K562 (cell line): ENCODE data around the gene C22orf39. TPM values are rescaled to one million over a fixed set of nuclear protein-coding genes. Genes with fewer than 3 reads are reported as not detected.
A peak's percentile ranks its signal among the peaks of the same experiment; 100 is the strongest.

Experiments used
- ADNP ChIP-seq: fragments of 200-800 bp; sonication (Bioruptor generic); IDR thresholded peaks from 2 replicates; pipeline ENCODE4 v1.6.1; 2016; ENCODE audit warnings: missing genetic modification characterization, missing compliant biosample characterization
- ARID3A ChIP-seq: IDR thresholded peaks from 2 replicates; pipeline ENCODE4 v1.6.1; 2012; ENCODE audit warnings: low read depth, low read length, improper control_type of control experiment, borderline replicate concordance
- CBFB ChIP-seq: sonication (generic); formaldehyde crosslinking; IDR thresholded peaks from 2 replicates; pipeline ENCODE4 v1.4.0; 2020; ENCODE audit warnings: mild to moderate bottlenecking, missing genetic modification reagents
- CCAR2 ChIP-seq: fragments of 200-400 bp; formaldehyde crosslinking; IDR thresholded peaks from 2 replicates; pipeline ENCODE4 v1.6.1; 2017; ENCODE audit warnings: mild to moderate bottlenecking, low read depth, low read length
- CHD4 ChIP-seq: fragments of 200-600 bp; sonication (generic); IDR thresholded peaks from 3 replicates; pipeline ENCODE4 v1.6.1; 2012; ENCODE audit warnings: low read depth, mild to moderate bottlenecking, mixed read lengths, low read length, inconsistent platforms; ENCODE audit not compliant: insufficient read depth, insufficient replicate concordance, poor library complexity, severe bottlenecking
- DIDO1 ChIP-seq: fragments of 450-650 bp; IDR thresholded peaks from 2 replicates; pipeline ENCODE4 v1.6.1; 2016; ENCODE audit warnings: low read depth, missing biosample characterization, missing genetic modification characterization
- ELK3 ChIP-seq: fragments of 450-650 bp; formaldehyde crosslinking; IDR thresholded peaks from 2 replicates; pipeline ENCODE4 v1.4.0; 2020; ENCODE audit warnings: mild to moderate bottlenecking
- ETV1 ChIP-seq: fragments of 450-650 bp; conservative IDR thresholded peaks from 2 replicates; pipeline ENCODE4 v1.6.1; 2016; ENCODE audit warnings: missing genetic modification characterization, control low read depth, low read depth, missing compliant biosample characterization
- MAZ ChIP-seq, 2 experiments: fragments of 450-650 bp in 1 of 2; sonication (generic) in 1 of 2; formaldehyde crosslinking; IDR thresholded peaks in 1 of 2; conservative IDR thresholded peaks in 1 of 2; 2 replicates each; pipeline versions ENCODE4 v1.4.0 to v1.5.0; 2020; ENCODE audit warnings: mild to moderate bottlenecking in 1 of 2, missing genetic modification reagents in 1 of 2
- MBD2 ChIP-seq: sonication (generic); IDR thresholded peaks from 2 replicates; pipeline ENCODE4 v1.6.1; 2016; ENCODE audit warnings: low read depth, borderline replicate concordance
- MCM7 ChIP-seq, 2 experiments: fragments of 450-650 bp; IDR thresholded peaks; 2 replicates each; pipeline ENCODE4 v1.6.1; 2016 to 2018
- MEF2A ChIP-seq: IDR thresholded peaks from 2 replicates; pipeline ENCODE4 v1.6.1; 2011; ENCODE audit warnings: low read depth, mild to moderate bottlenecking, low read length, moderate library complexity; ENCODE audit not compliant: control insufficient read depth
- NRF1 ChIP-seq, 2 experiments: fragments of 450-650 bp; IDR thresholded peaks in 1 of 2; conservative IDR thresholded peaks in 1 of 2; 2 replicates each; pipeline ENCODE4 v1.6.1; 2014; ENCODE audit warnings: mild to moderate bottlenecking in 2 of 2
- PHB ChIP-seq: fragments of 250-450 bp; sonication (Bioruptor Pico); IDR thresholded peaks from 2 replicates; pipeline ENCODE4 v1.5.0; 2021
- PHB2 ChIP-seq: fragments of 450-650 bp; IDR thresholded peaks from 2 replicates; pipeline ENCODE4 v1.6.1; 2017; ENCODE audit warnings: low read depth
- POLR2B ChIP-seq: fragments of 450-650 bp; IDR thresholded peaks from 2 replicates; pipeline ENCODE4 v1.6.1; 2018; ENCODE audit warnings: low read depth; ENCODE audit not compliant: partially characterized antibody
- PTBP1 ChIP-seq: fragments of 200-400 bp; formaldehyde crosslinking; IDR thresholded peaks from 2 replicates; pipeline ENCODE4 v1.6.1; 2017; ENCODE audit warnings: low read depth, low read length
- RBM17 ChIP-seq: fragments of 200-400 bp; formaldehyde crosslinking; IDR thresholded peaks from 2 replicates; pipeline ENCODE4 v1.6.1; 2017; ENCODE audit warnings: low read depth, mild to moderate bottlenecking, low read length, borderline replicate concordance
- RFX7 ChIP-seq: fragments of 250-450 bp; sonication (Bioruptor Pico); IDR thresholded peaks from 2 replicates; pipeline ENCODE4 v1.5.1; 2021; ENCODE audit warnings: mild to moderate bottlenecking
- SIN3A ChIP-seq, 2 experiments: fragments of 150-350 bp in 1 of 2; IDR thresholded peaks; 2 replicates each; pipeline ENCODE4 v1.6.1; 2011 to 2016; ENCODE audit warnings: borderline replicate concordance in 2 of 2, low read depth in 2 of 2, low read length in 2 of 2, mild to moderate bottlenecking in 2 of 2, moderate library complexity in 2 of 2; ENCODE audit not compliant: control insufficient read depth in 1 of 2
- TCF7L2 ChIP-seq: fragments of 150-350 bp; IDR thresholded peaks from 2 replicates; pipeline ENCODE4 v1.6.1; 2016; ENCODE audit warnings: low read depth, mild to moderate bottlenecking, low read length, moderate library complexity
- WHSC1 ChIP-seq: IDR thresholded peaks from one replicate; pipeline ENCODE4 v1.6.1; 2012; ENCODE audit warnings: low read length, control low read depth, inconsistent platforms
- ZNF212 ChIP-seq: fragments of 450-650 bp; formaldehyde crosslinking; IDR thresholded peaks from 2 replicates; pipeline ENCODE4 v1.4.0; 2020; ENCODE audit warnings: mild to moderate bottlenecking
- ZNF561 ChIP-seq: fragments of 450-650 bp; formaldehyde crosslinking; conservative IDR thresholded peaks from 2 replicates; pipeline ENCODE4 v1.4.0; 2020; ENCODE audit warnings: mild to moderate bottlenecking, moderate library complexity
- ZNF695 ChIP-seq: fragments of 450-650 bp; formaldehyde crosslinking; IDR thresholded peaks from 2 replicates; pipeline ENCODE4 v1.4.0; 2020; ENCODE audit warnings: mild to moderate bottlenecking, moderate library complexity
- polyA plus RNA-seq, 8 experiments: library from polyadenylated mRNA; depleted of rRNA in 4 of 8; stranded (reverse) in 5 of 8; unstranded in 3 of 8; fragments of >200 nt; fragmentation: Nextera tagmentation in 2 of 8; fragmentation: Illumina TruSeq in 1 of 8; extraction: Ambion mirVana in 2 of 8; extraction: Trizol in 1 of 8; gene quantifications; 2 replicates each; pipeline versions ENCODE4 v1.2.1 to v1.2.3, GENCODE V29; 2011 to 2014; ENCODE audit warnings: inconsistent platforms in 1 of 8, missing spikeins in 1 of 8
- total RNA-seq, 7 experiments: library from RNA; depleted of rRNA in 6 of 7; stranded (reverse); fragments of >200 nt in 6 of 7; fragmentation: Illumina TruSeq in 2 of 7; extraction: Trizol in 2 of 7; gene quantifications; 2 replicates each; pipeline versions ENCODE4 v1.2.1 to v1.2.3, GENCODE V29; 2011 to 2021; ENCODE audit warnings: low replicate concordance in 1 of 7
- TF ChIP-seq, protein P1 (sequence below): sonication (generic); IDR thresholded peaks from 2 replicates; pipeline ENCODE4 v1.6.1; 2016

The C22orf39 gene
- total and polyA plus RNA-seq, 9 of the 15 experiments (the other 6 are each of a cell fraction or from before 2014, with no cell fraction given), result 20.4 to 139 (median 66.8) TPM

DNA sequence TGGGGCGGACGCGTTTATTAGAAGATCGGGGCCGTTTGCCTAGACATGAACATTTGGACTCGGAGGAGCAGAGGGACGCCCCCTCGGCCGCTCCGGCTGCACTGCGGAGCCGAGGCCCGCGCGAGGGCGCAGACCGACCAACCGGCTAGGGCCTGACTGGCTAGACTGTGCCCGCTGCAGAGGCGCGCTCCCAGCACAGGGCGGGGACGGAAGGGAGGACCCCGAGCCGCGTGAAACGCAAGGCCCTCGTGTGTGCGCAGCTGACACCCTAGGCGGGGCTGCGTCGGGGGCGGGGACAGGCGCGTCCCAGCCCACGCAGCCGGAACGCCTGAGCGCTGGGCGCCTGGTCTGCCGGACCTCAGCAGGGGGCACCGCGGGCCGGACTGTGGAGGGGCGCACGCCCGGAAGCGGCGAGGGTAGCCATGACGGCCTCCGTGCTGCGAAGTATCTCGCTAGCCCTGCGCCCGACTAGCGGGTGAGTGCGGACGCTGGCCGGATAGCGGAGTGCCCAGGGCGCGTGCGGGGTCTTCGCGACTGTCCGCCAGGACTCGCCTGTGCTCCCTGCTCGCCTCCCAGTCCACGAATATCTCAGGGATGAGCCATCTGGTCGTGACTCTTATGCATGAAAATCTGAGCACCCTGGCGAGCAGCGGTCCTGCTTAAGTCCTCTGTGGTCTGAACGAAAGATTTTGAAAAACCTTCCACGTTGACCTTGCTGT is 15.2 kb downstream of the C22orf39 start, which contains the start of gene MRPL40 (continued):
- no peak for TF ChIP-seq MEF2A
- peak; percentile 94; the same call in 1 of the 2 replicates for TF ChIP-seq PTBP1
- TF ChIP-seq RFX7 (CRISPR knock-in tag), result peak; percentile 85; the same call in 1 of the 2 replicates
- TF ChIP-seq CCAR2, result no peak
- TF ChIP-seq NRF1 (conservative IDR thresholded peaks at IDR 0.05 in 1 of 2, IDR thresholded peaks at IDR 0.05 in 1 of 2), result no peak
- peak; percentile 99 for TF ChIP-seq DIDO1
- no peak for TF ChIP-seq PHB2
- peak; percentile 89; the same call in 1 of the 2 replicates for TF ChIP-seq ZNF212 (CRISPR knock-in tag)
- TF ChIP-seq MCM7 (IDR thresholded peaks at IDR 0.05), result no peak
- peak in 1 of 2 experiments; percentile 98; a peak in 2 of 4 replicates for TF ChIP-seq SIN3A (IDR thresholded peaks at IDR 0.05; ENCODE audit: borderline replicate concordance in 2 of 2, control insufficient read depth in 1 of 2, low read depth in 2 of 2, low read length in 2 of 2)
- peak; percentile 1 for TF ChIP-seq ZNF695 (CRISPR knock-in tag)
- peak; percentile 27 for TF ChIP-seq TCF7L2
- peak; percentile 100 for TF ChIP-seq MAZ (CRISPR knock-in tag; conservative IDR thresholded peaks at IDR 0.05 in 1 of 2, IDR thresholded peaks at IDR 0.05 in 1 of 2)
- TF ChIP-seq CHD4, result no peak
- TF ChIP-seq, protein P1, sequence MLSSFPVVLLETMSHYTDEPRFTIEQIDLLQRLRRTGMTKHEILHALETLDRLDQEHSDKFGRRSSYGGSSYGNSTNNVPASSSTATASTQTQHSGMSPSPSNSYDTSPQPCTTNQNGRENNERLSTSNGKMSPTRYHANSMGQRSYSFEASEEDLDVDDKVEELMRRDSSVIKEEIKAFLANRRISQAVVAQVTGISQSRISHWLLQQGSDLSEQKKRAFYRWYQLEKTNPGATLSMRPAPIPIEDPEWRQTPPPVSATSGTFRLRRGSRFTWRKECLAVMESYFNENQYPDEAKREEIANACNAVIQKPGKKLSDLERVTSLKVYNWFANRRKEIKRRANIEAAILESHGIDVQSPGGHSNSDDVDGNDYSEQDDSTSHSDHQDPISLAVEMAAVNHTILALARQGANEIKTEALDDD, result no peak
- TF ChIP-seq CBFB, result no peak
- TF ChIP-seq ARID3A, result peak; percentile 94
- peak; percentile 91 for TF ChIP-seq WHSC1
- no peak for TF ChIP-seq MBD2
- TF ChIP-seq RBM17, result peak; percentile 100; the same call in 1 of the 2 replicates
- peak; percentile 82; the same call in 1 of the 2 replicates for TF ChIP-seq ELK3
- no peak for TF ChIP-seq POLR2B
- TF ChIP-seq PHB (CRISPR knock-in tag), result peak; percentile 97
- TF ChIP-seq ADNP (tag), result no peak
- peak; percentile 87 for TF ChIP-seq ETV1 (tag)
- peak; percentile 3 for TF ChIP-seq ZNF561 (CRISPR knock-in tag)
